Iris pigment epithelial cell (primary cell): ENCODE results near the gene PCDHGA6.
A peak's percentile ranks its signal among the peaks of the same experiment; 100 is the strongest.
"Not testable (repeated sequence)": the region's sequence is repeated elsewhere in the genome, so short reads cannot be mapped to it uniquely, and the experiment has no call there.

Experiments
- DNase-seq: peaks from one replicate; pipeline ENCODE4 v3.0.0-alpha.2; 2011; ENCODE audit warnings: low read depth

The PCDHGA6 gene

GRCh38 chr5:141359790-141360426 lies 13.8 kb upstream of the PCDHGA6 start, which contains the start of gene PCDHGB2:
PCDHGB2 (plus strand) TSS chr5:141359994; CDS start chr5:141360136, 142 bp downstream.
- peak; percentile 26 for DNase-seq

GRCh38 chr5:141360685-141361084 lies 13.0 kb upstream of the PCDHGA6 start:
- no peak for DNase-seq

GRCh38 chr5:141362719-141363118 lies 11.0 kb upstream of the PCDHGA6 start:
- no peak for DNase-seq

GRCh38 chr5:141363952-141364660 lies 9.6 kb upstream of the PCDHGA6 start, which contains the start of gene PCDHGA5:
PCDHGA5 (plus strand) TSS chr5:141364162; CDS start chr5:141364331, 169 bp downstream.
- DNase-seq = no peak

GRCh38 chr5:141366016-141366896 lies 7.4 kb upstream of the PCDHGA6 start:
- DNase-seq = no peak

GRCh38 chr5:141369994-141370848 lies 3.5 kb upstream of the PCDHGA6 start, which contains the start of gene PCDHGB3:
PCDHGB3 (plus strand) TSS chr5:141370242; CDS start chr5:141370395, 153 bp downstream.
- DNase-seq = peak; percentile 64

GRCh38 chr5:141371572-141372475 lies 1.9 kb upstream of the PCDHGA6 start:
- DNase-seq = no peak

- DNase-seq = no peak
These were observed 936 bp downstream of the PCDHGA6 start for GRCh38 chr5:141374627-141375026.

- DNase-seq = not testable (repeated sequence)
These were observed 1.9 kb downstream of the PCDHGA6 start for GRCh38 chr5:141375444-141376155.

GRCh38 chr5:141382469-141383294 lies 9.0 kb downstream of the PCDHGA6 start, which contains the start of gene PCDHGA7:
PCDHGA7 (plus strand) TSS chr5:141382742; CDS start chr5:141382900, 158 bp downstream.
- DNase-seq = peak; percentile 53

GRCh38 chr5:141383345-141383744 lies 9.7 kb downstream of the PCDHGA6 start:
- no peak for DNase-seq

GRCh38 chr5:141384471-141385267 lies 11.0 kb downstream of the PCDHGA6 start:
- no peak for DNase-seq

- DNase-seq = peak; percentile 54
These were observed 14.0 kb downstream of the PCDHGA6 start, which contains the start of gene PCDHGB4 for GRCh38 chr5:141387557-141388311. PCDHGB4 (plus strand) TSS chr5:141387698; CDS start chr5:141387885, 187 bp downstream.

GRCh38 chr5:141388661-141389060 lies 15.0 kb downstream of the PCDHGA6 start:
- no peak for DNase-seq

- no peak for DNase-seq
These were observed 15.7 kb downstream of the PCDHGA6 start for GRCh38 chr5:141389153-141390042.
